ENCODE results near the gene HNMT.
"Not testable (repeated sequence)": the region's sequence is repeated elsewhere in the genome, so short reads cannot be mapped to it uniquely, and the experiment has no call there.

Gene HNMT

GRCh38 chr2:137991078-137991477 lies 26.8 kb downstream of the HNMT start:
- TF ChIP-seq ZFX (IDR thresholded peaks at IDR 0.05; ENCODE audit: borderline replicate concordance) (no peak), CTCF (IDR thresholded peaks at IDR 0.05) (no peak)
- no peak overlapping the region for H3K27ac ChIP-seq

- TF ChIP-seq CTCF (IDR thresholded peaks at IDR 0.05): no peak
- no peak for TF ChIP-seq ZFX (IDR thresholded peaks at IDR 0.05; ENCODE audit: borderline replicate concordance)
- H3K27ac ChIP-seq: no peak overlapping the region
Observed at GRCh38 chr2:137992039-137992646, 27.9 kb downstream of the HNMT start.

GRCh38 chr2:137993715-137994476 lies 29.6 kb downstream of the HNMT start:
- H3K27ac ChIP-seq: not testable (repeated sequence)

GRCh38 chr2:137995368-137995767 lies 31.1 kb downstream of the HNMT start:
- H3K27ac ChIP-seq: not testable (repeated sequence)

GRCh38 chr2:137996158-137996557 lies 31.9 kb downstream of the HNMT start:
- H3K27ac ChIP-seq: not testable (repeated sequence)

GRCh38 chr2:137997733-137998132 lies 33.5 kb downstream of the HNMT start:
- H3K27ac ChIP-seq: no peak overlapping the region
- TF ChIP-seq CTCF (IDR thresholded peaks at IDR 0.05) (no peak), ZFX (IDR thresholded peaks at IDR 0.05; ENCODE audit: borderline replicate concordance) (no peak)

GRCh38 chr2:137998503-137998902 lies 34.2 kb downstream of the HNMT start:
- no peak overlapping the region for H3K27ac ChIP-seq
- TF ChIP-seq CTCF (IDR thresholded peaks at IDR 0.05) (no peak), ZFX (IDR thresholded peaks at IDR 0.05; ENCODE audit: borderline replicate concordance) (no peak)

- H3K27ac ChIP-seq: no peak overlapping the region
- TF ChIP-seq CTCF (IDR thresholded peaks at IDR 0.05) (no peak), ZFX (IDR thresholded peaks at IDR 0.05; ENCODE audit: borderline replicate concordance) (no peak)
Observed at GRCh38 chr2:137999273-137999672, 35.0 kb downstream of the HNMT start.

GRCh38 chr2:138000009-138000408 lies 35.7 kb downstream of the HNMT start:
- TF ChIP-seq ZFX (IDR thresholded peaks at IDR 0.05; ENCODE audit: borderline replicate concordance) (no peak), CTCF (IDR thresholded peaks at IDR 0.05) (no peak)
- no peak overlapping the region for H3K27ac ChIP-seq

Data from 22Rv1 (cell line).